Measurements from ENCODE around the gene PDLIM7. TPM values are rescaled to one million over a fixed set of nuclear protein-coding genes. Genes with fewer than 3 reads are reported as not detected.
A peak's percentile ranks its signal among the peaks of the same experiment; 100 is the strongest.

PDLIM7 gene
- total and polyA plus RNA-seq, 2 of the 4 experiments (the other 2 are of a cell fraction) = 70.4 to 534 TPM

GRCh38 chr5:177444106-177445051 is 53.0 kb downstream of the PDLIM7 start:
- Histone ChIP-seq H3K4ac (ENCODE audit: low read depth, low read length) (no peak overlapping the region), H3K27me3 (ENCODE audit: control insufficient read depth, insufficient read depth, low read length) (no peaks in the 10 kb centered on the region), H3K18ac (ENCODE audit: low read depth, low read length) (no peak overlapping the region), H3K56ac (ENCODE audit: extremely low read depth, insufficient read depth, low read length) (no peak overlapping the region), H3K4me1 (ENCODE audit: control insufficient read depth, insufficient read depth, low read length) (peaks cover 10% of the 10 kb centered on the region), H2AK9ac (replicated peaks; ENCODE audit: low read depth, low read length, poor library complexity) (peak overlapping the region; percentile 26), H2BK5ac (ENCODE audit: low read depth, low read length, poor library complexity, severe bottlenecking) (no peak overlapping the region), H3K9me1 (ENCODE audit: insufficient read depth, low read length) (peaks cover 4% of the 10 kb centered on the region; the same call in 1 of the 2 replicates), H4K8ac (ENCODE audit: low read depth in 2 of 2, low read length in 2 of 2) (no peak overlapping the region), H2BK20ac (ENCODE audit: low read depth, low read length) (no peak overlapping the region), H3K9ac (ENCODE audit: low read depth, low read length) (no peak overlapping the region), H2BK120ac (ENCODE audit: low read depth, low read length) (no peak overlapping the region), H3K4me3 (ENCODE audit: insufficient read depth, low read depth, low read length) (no peak overlapping the region), H4K5ac (ENCODE audit: low read depth, low read length) (no peak overlapping the region), H3K36me3 (ENCODE audit: control insufficient read depth, insufficient read depth, low read length) (peaks cover 2% of the 10 kb centered on the region; the same call in 1 of the 2 replicates), H3K79me1 (ENCODE audit: low read depth in 1 of 2, low read length in 2 of 2) (peaks cover 0 to 4% of the 10 kb centered on the region in 2 experiments; a peak in 1 of 4 replicates), H2AFZ (replicated peaks; ENCODE audit: low read length, poor library complexity) (no peak overlapping the region), H4K20me1 (ENCODE audit: insufficient read depth, low read length) (peaks cover 11% of the 10 kb centered on the region; the same call in 1 of the 2 replicates), H3K23ac (ENCODE audit: low read depth, low read length) (no peak overlapping the region), H3K14ac (replicated peaks; ENCODE audit: low read depth, low read length) (no peak overlapping the region), H3K4me2 (ENCODE audit: low read depth, low read length) (no peak overlapping the region), H2BK15ac (ENCODE audit: low read depth, low read length) (no peak overlapping the region), H4K91ac (ENCODE audit: insufficient read depth, low read depth, low read length) (no peak overlapping the region), H2AK5ac (ENCODE audit: low read depth, low read length) (no peak overlapping the region), H3K9me3 (ENCODE audit: control insufficient read depth, insufficient read depth, low read length) (no peaks in the 10 kb centered on the region), H3K27ac (ENCODE audit: insufficient read depth, low read length) (no peak overlapping the region)
- intact Hi-C loops (cut with micrococcal nuclease) (no loop called here), in situ Hi-C loops (cut with MboI; ENCODE audit: low sequenced_read_pairs) (loop anchor here (5.0 kb wide), 2 partner anchors 37 to 132 kb away; partner anchors contain the start of genes F12 and MXD3), dilution Hi-C loops (cut with HindIII; ENCODE audit: low sequenced_read_pairs, unreplicated experiment) (no loop called here)
- no peak for ATAC-seq (ENCODE audit: low read depth)
- TF ChIP-seq FOS (IDR thresholded peaks at IDR 0.05; ENCODE audit: low read depth, low read length) (no peak), SMC3 (IDR thresholded peaks at IDR 0.05; ENCODE audit: low read depth, low read length) (no peak), USF2 (IDR thresholded peaks at IDR 0.05; ENCODE audit: low read depth, low read length) (no peak), CHD1 (IDR thresholded peaks at IDR 0.05; ENCODE audit: low read depth, low read length) (no peak), MAZ (IDR thresholded peaks at IDR 0.05; ENCODE audit: borderline replicate concordance, low read depth, low read length) (no peak), ELK1 (IDR thresholded peaks at IDR 0.05; ENCODE audit: borderline replicate concordance, low read depth, low read length) (no peak), POLR2A (IDR thresholded peaks at IDR 0.05; ENCODE audit: low read depth, low read length) (no peak)
- no CpG with 5 or more reads among the region's 7 CpGs for WGBS, 2 experiments (ENCODE audit: extremely low coverage in 2 of 2, insufficient read length in 1 of 2)
- BruUV-seq (replicated peaks) = no TSS peak
- CTCF ChIA-PET = interaction anchor here (0.9 to 1.3 kb wide), 3 partner anchors 10 to 41 kb away, joined by 3 to 5 read pairs (median 3); no protein-coding TSS in a partner anchor
- DNase-seq = no peak
- POLR2A ChIA-PET (ENCODE audit: unreplicated experiment) = no interaction called here

All from IMR-90 (cell line).